Caco-2 (cell line): ENCODE data around the gene GPR37. TPM values are rescaled to one million over a fixed set of nuclear protein-coding genes. Genes with fewer than 3 reads are reported as not detected.

ENCODE experiments used
- BruUV-seq: library from RNA; stranded (reverse); fragments of 400-500 nt; replicated peaks from 2 replicates; lab custom pipeline; 2021; lab: Mats Ljungman, UMichigan
- CTCF ChIA-PET: fragments of 300-600 bp; sonication (Branson Sonifier 250); formaldehyde crosslinking; loops from one replicate; lab custom pipeline; 2022; ENCODE audit warnings: antibody characterized with exemption; lab: Charles Lee
- POLR2A ChIA-PET: fragments of 300-600 bp; sonication (Branson Sonifier 250); formaldehyde crosslinking; loops from one replicate; lab custom pipeline; 2022; ENCODE audit warnings: antibody characterized with exemption; lab: Charles Lee
- DNase-seq, 2 experiments: peaks; one replicate each; pipeline versions ENCODE4 v3.0.0 to v3.0.0-alpha.2; 2020 to 2022
- H3K27me3 ChIP-seq: replicated peaks from 2 replicates; pipeline ENCODE4 v1.6.0; 2011; ENCODE audit warnings: low read length; ENCODE audit not compliant: control insufficient read depth, insufficient read depth
- H3K36me3 ChIP-seq: 2 replicates; pipeline ENCODE4 v1.5.1; 2011; ENCODE audit warnings: low read length; ENCODE audit not compliant: control insufficient read depth, insufficient read depth
- H3K4me1 ChIP-seq: fragments of 250-450 bp; sonication (Bioruptor Pico); 2 replicates; pipeline ENCODE4 v1.5.1; 2020; ENCODE audit warnings: mild to moderate bottlenecking
- H3K4me3 ChIP-seq: 2 replicates; pipeline ENCODE4 v1.5.1; 2011; ENCODE audit warnings: low read depth, mild to moderate bottlenecking, control low read depth, low read length
- H3K9me3 ChIP-seq: fragments of 250-450 bp; sonication (Bioruptor Pico); 2 replicates; pipeline ENCODE4 v1.5.1; 2020; ENCODE audit warnings: mild to moderate bottlenecking, moderate library complexity
- H3K27ac Mint-ChIP-seq: one replicate; pipeline ENCODE4 v1.8.0; 2022; ENCODE audit warnings: mixed read lengths; ENCODE audit not compliant: unreplicated experiment
- H3K27me3 Mint-ChIP-seq: one replicate; pipeline ENCODE4 v1.8.0; 2022; ENCODE audit warnings: mixed read lengths; ENCODE audit not compliant: insufficient read depth, unreplicated experiment
- H3K36me3 Mint-ChIP-seq: one replicate; pipeline ENCODE4 v1.8.0; 2022; ENCODE audit warnings: mild to moderate bottlenecking, mixed read lengths; ENCODE audit not compliant: insufficient read depth, unreplicated experiment
- H3K4me1 Mint-ChIP-seq: one replicate; pipeline ENCODE4 v1.8.0; 2022; ENCODE audit warnings: low read depth, mixed read lengths; ENCODE audit not compliant: unreplicated experiment
- H3K4me3 Mint-ChIP-seq: one replicate; pipeline ENCODE4 v1.8.0; 2022; ENCODE audit warnings: mild to moderate bottlenecking, moderate library complexity, mixed read lengths; ENCODE audit not compliant: unreplicated experiment
- H3K9me3 Mint-ChIP-seq: one replicate; pipeline ENCODE4 v1.8.0; 2022; ENCODE audit warnings: mixed read lengths; ENCODE audit not compliant: unreplicated experiment
- intact Hi-C: fragments of 100-400 bp; cut with micrococcal nuclease; formaldehyde crosslinking; loops from one replicate; pipeline ENCODE4 v1.10.0; 2022; ENCODE audit not compliant: unreplicated experiment
- total RNA-seq: library from RNA; stranded (reverse); gene quantifications from 2 replicates; pipeline ENCODE4 v1.2.3, GENCODE V29; 2022
- TF ChIP-seq, protein P1 (sequence below), 2 experiments: fragments of 200-600 bp in 1 of 2; IDR thresholded peaks; 1 replicate in 1 of 2; 2 replicates in 1 of 2; pipeline versions ENCODE4 v1.5.1 to v1.8.0; 2011 to 2022; ENCODE audit warnings: antibody characterized with exemption in 1 of 2, control low read depth in 1 of 2, inconsistent platforms in 1 of 2, low read depth in 1 of 2, low read length in 1 of 2, mild to moderate bottlenecking in 1 of 2, moderate library complexity in 1 of 2; ENCODE audit not compliant: insufficient read depth in 1 of 2, severe bottlenecking in 1 of 2, unreplicated experiment in 1 of 2

Gene GPR37
- total RNA-seq, 1 experiment from 2014 or later = 0.50 TPM

DNA sequence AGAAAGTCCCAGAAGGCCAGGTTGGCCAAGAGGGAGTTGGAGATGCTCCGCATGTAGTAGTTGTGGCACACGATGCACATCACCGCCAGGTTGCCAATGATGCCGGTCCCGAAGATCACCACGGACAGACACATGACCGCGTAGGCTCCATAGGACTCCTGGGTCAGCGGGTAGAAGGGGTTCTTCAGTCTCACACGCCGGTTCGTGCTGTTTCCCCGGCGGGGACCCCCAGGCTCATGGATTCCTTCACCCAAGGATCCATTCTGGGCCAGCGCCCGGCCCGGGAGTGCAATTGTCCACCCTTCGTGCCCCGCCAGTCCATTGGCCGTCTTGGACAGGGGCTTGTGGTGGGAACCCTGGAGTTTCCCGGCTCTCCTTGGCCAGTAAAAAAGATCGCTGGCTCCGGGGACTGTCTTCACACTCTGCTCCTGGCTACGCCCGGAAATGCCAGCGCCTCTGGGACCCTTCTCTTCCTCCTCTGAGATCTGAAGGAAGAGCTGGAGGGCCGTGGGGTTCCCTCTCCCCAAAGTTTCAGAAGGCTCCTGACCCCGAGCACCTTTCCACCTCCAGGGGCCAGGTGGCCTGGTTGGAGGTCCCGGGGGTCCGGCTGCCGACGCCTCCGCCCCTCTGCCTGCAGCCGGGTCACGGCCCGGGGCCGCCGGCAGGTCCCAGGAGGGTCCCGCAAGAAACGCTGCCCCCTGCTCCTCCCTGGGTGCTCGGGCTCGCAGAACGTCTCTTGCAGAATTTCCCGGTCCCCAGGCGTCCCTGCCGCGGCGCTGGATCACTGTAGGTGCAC is 1.3 kb downstream of the GPR37 start:
- intact Hi-C loops = no loop called here

DNA sequence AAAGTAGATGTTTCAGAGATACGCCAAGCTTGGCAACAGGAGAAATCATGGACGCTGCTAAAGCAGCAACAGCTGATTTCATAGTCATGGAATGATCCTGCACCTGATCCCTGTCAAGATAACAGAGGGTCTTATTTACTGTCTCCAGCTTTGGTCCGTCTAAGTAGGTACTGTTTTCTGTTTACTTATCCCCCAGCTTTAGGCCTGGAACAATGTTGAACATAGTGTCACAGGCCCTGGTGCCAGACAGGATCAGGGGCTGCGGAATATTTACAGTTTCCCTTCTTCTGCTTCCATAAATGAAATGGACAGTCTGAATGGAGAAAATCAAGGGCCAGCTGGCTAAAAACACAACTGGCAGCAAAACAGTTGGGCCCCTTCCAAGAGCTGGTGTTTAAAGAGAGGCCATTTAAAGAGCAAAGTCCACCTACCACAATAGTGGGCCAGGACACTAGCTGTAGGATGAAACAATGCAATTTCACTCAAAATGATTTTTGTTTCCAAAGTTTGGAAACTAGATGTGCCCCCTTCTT is 2.9 kb downstream of the GPR37 start:
- intact Hi-C loops = no loop called here
- no peak overlapping the region for H3K4me3 Mint-ChIP-seq
- no peaks in the 10 kb centered on the region for H3K9me3 Mint-ChIP-seq
- TF ChIP-seq, protein P1, sequence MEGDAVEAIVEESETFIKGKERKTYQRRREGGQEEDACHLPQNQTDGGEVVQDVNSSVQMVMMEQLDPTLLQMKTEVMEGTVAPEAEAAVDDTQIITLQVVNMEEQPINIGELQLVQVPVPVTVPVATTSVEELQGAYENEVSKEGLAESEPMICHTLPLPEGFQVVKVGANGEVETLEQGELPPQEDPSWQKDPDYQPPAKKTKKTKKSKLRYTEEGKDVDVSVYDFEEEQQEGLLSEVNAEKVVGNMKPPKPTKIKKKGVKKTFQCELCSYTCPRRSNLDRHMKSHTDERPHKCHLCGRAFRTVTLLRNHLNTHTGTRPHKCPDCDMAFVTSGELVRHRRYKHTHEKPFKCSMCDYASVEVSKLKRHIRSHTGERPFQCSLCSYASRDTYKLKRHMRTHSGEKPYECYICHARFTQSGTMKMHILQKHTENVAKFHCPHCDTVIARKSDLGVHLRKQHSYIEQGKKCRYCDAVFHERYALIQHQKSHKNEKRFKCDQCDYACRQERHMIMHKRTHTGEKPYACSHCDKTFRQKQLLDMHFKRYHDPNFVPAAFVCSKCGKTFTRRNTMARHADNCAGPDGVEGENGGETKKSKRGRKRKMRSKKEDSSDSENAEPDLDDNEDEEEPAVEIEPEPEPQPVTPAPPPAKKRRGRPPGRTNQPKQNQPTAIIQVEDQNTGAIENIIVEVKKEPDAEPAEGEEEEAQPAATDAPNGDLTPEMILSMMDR (IDR thresholded peaks at IDR 0.05; ENCODE audit: insufficient read depth in 1 of 2, low read depth in 1 of 2, low read length in 1 of 2, severe bottlenecking in 1 of 2, unreplicated experiment in 1 of 2) = no peak
- POLR2A ChIA-PET = no interaction called here
- CTCF ChIA-PET = no interaction called here
- Histone ChIP-seq H3K4me1 (peaks cover 20% of the 10 kb centered on the region), H3K4me3 (no peak overlapping the region), H3K9me3 (no peaks in the 10 kb centered on the region), H3K27me3 (peaks cover 1% of the 10 kb centered on the region; the same call in 1 of the 2 replicates), H3K36me3 (no peaks in the 10 kb centered on the region)
- no peaks in the 10 kb centered on the region for H3K36me3 Mint-ChIP-seq
- H3K4me1 Mint-ChIP-seq = peaks cover 8% of the 10 kb centered on the region
- no TSS peak for BruUV-seq
- peaks cover 19% of the 10 kb centered on the region for H3K27me3 Mint-ChIP-seq
- no peak overlapping the region for H3K27ac Mint-ChIP-seq
- no peak for DNase-seq

More for the DNA sequence above, 1.3 kb downstream of the GPR37 start:
- Histone ChIP-seq H3K27me3 (peaks cover 1% of the 10 kb centered on the region; the same call in 1 of the 2 replicates), H3K4me1 (peaks cover 20% of the 10 kb centered on the region), H3K4me3 (no peak overlapping the region; the same call in none of the 2 replicates), H3K36me3 (no peaks in the 10 kb centered on the region), H3K9me3 (no peaks in the 10 kb centered on the region)
- Mint-ChIP-seq H3K27ac (no peak overlapping the region), H3K9me3 (no peaks in the 10 kb centered on the region), H3K4me3 (peak overlapping the region; percentile 84), H3K4me1 (peaks cover 8% of the 10 kb centered on the region), H3K27me3 (peaks cover 20% of the 10 kb centered on the region), H3K36me3 (no peaks in the 10 kb centered on the region)
- ChIA-PET CTCF (no interaction called here), POLR2A (no interaction called here)
- DNase-seq = no peak
- TF ChIP-seq, protein P1 (IDR thresholded peaks at IDR 0.05; ENCODE audit: insufficient read depth in 1 of 2, low read depth in 1 of 2, low read length in 1 of 2, severe bottlenecking in 1 of 2, unreplicated experiment in 1 of 2) = no peak
- BruUV-seq = no TSS peak

DNA sequence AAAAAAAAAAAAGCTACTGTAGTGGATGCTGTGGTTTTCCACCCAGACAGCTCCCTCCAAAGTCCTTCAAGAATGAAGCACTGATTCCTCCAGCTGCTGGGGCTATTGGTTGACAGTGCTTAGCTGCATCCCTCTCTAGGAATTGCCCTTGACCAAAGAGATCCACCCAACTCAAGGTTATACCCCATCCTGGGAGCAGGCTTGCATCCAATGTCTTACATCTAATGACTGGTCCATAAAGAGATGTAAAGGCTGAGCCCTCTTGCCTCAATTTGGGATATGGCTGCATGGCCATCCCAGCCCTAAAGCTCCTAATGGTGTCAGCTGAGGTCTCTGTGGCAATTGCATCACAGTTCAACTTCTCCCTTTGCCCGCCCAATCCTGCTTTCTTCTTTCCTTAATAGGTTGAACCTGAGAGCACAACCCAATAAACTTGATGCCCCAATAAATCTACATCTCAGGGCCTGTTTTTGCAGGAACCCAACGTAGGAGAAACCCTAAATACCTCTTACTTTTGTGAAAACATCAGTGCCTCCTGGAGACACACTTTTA is 4.4 kb downstream of the GPR37 start:
- ChIA-PET POLR2A (no interaction called here), CTCF (interaction anchor here (0.7 kb wide), 1 partner anchor 22 kb away, joined by 5 read pairs; no protein-coding TSS in a partner anchor)
- DNase-seq = no peak
- no peak overlapping the region for H3K4me3 ChIP-seq
- no peaks in the 10 kb centered on the region for H3K36me3 Mint-ChIP-seq
- peaks cover 1% of the 10 kb centered on the region; the same call in 1 of the 2 replicates for H3K27me3 ChIP-seq
- H3K4me1 Mint-ChIP-seq = peaks cover 8% of the 10 kb centered on the region
- no TSS peak for BruUV-seq
- no peaks in the 10 kb centered on the region for H3K9me3 ChIP-seq
- peaks cover 16% of the 10 kb centered on the region for H3K27me3 Mint-ChIP-seq
- H3K36me3 ChIP-seq = no peaks in the 10 kb centered on the region
- H3K27ac Mint-ChIP-seq = no peak overlapping the region
- H3K9me3 Mint-ChIP-seq = no peaks in the 10 kb centered on the region
- peaks cover 20% of the 10 kb centered on the region for H3K4me1 ChIP-seq
- H3K4me3 Mint-ChIP-seq = no peak overlapping the region
- TF ChIP-seq, protein P1 (IDR thresholded peaks at IDR 0.05; ENCODE audit: insufficient read depth in 1 of 2, low read depth in 1 of 2, low read length in 1 of 2, severe bottlenecking in 1 of 2, unreplicated experiment in 1 of 2) = no peak
- intact Hi-C loops = no loop called here
